CD4-positive, alpha-beta memory T cell (primary cell): ENCODE measurements around the gene HAS3. TPM values are rescaled to one million over a fixed set of nuclear protein-coding genes. Genes with fewer than 3 reads are reported as not detected.
"Not testable (repeated sequence)": the region's sequence is repeated elsewhere in the genome, so short reads cannot be mapped to it uniquely, and the experiment has no call there.

ENCODE experiments used
- CTCF ChIA-PET: fragments of 350-600 bp; sonication (Branson Sonifier 250); formaldehyde crosslinking; loops from one replicate; lab custom pipeline; 2021; ENCODE audit warnings: inconsistent platforms; ENCODE audit not compliant: partially characterized antibody; lab: Charles Lee
- POLR2A ChIA-PET: fragments of 350-600 bp; sonication (Branson Sonifier 250); formaldehyde crosslinking; loops from one replicate; lab custom pipeline; 2021; ENCODE audit not compliant: partially characterized antibody; lab: Charles Lee
- DNase-seq, 5 donors: peaks; one replicate each; pipeline versions ENCODE4 v3.0.0 to v3.0.0-alpha.2; 2020 to 2022; ENCODE audit warnings: mixed read lengths in 1 of 5
- H3K27ac ChIP-seq: one replicate; pipeline ENCODE4 v1.7.0; 2013; ENCODE audit warnings: low read depth, low read length
- H3K27me3 ChIP-seq: 2 replicates; pipeline ENCODE4 v1.7.0; 2013; ENCODE audit warnings: mild to moderate bottlenecking, low read length, moderate library complexity; ENCODE audit not compliant: insufficient read depth
- H3K36me3 ChIP-seq: 2 replicates; pipeline ENCODE4 v1.7.0; 2013; ENCODE audit warnings: mild to moderate bottlenecking, low read length, moderate library complexity; ENCODE audit not compliant: insufficient read depth
- H3K4me1 ChIP-seq: 2 replicates; pipeline ENCODE4 v1.7.0; 2013; ENCODE audit warnings: mild to moderate bottlenecking, low read length, moderate library complexity; ENCODE audit not compliant: insufficient read depth
- H3K4me3 ChIP-seq, 2 donors: one replicate each; pipeline ENCODE4 v1.7.0; 2013; ENCODE audit warnings: low read length in 2 of 2, mild to moderate bottlenecking in 1 of 2
- H3K9me3 ChIP-seq, 2 donors: one replicate each; pipeline ENCODE4 v1.7.0; 2013; ENCODE audit warnings: low read length in 2 of 2, control low read depth in 1 of 2; ENCODE audit not compliant: control insufficient read depth in 1 of 2
- H3K27ac Mint-ChIP-seq, 7 donors: one replicate each; pipeline ENCODE4 v1.8.0; 2020 to 2021; ENCODE audit warnings: mixed read lengths in 7 of 7, mild to moderate bottlenecking in 6 of 7, inconsistent platforms in 3 of 7, moderate library complexity in 3 of 7
- H3K27me3 Mint-ChIP-seq, 2 donors: one replicate each; pipeline ENCODE4 v1.8.0; 2020 to 2021; ENCODE audit warnings: mixed read lengths in 2 of 2
- H3K36me3 Mint-ChIP-seq, 2 donors: one replicate each; pipeline ENCODE4 v1.8.0; 2020 to 2021; ENCODE audit warnings: mixed read lengths in 2 of 2, inconsistent platforms in 1 of 2, mild to moderate bottlenecking in 1 of 2
- H3K4me1 Mint-ChIP-seq, 4 donors: one replicate each; pipeline ENCODE4 v1.8.0; 2020 to 2021; ENCODE audit warnings: mixed read lengths in 4 of 4, mild to moderate bottlenecking in 1 of 4
- H3K4me3 Mint-ChIP-seq, 8 donors: one replicate each; pipeline ENCODE4 v1.8.0; 2020 to 2021; ENCODE audit warnings: mixed read lengths in 8 of 8, mild to moderate bottlenecking in 7 of 8, moderate library complexity in 6 of 8, inconsistent platforms in 3 of 8
- H3K9me3 Mint-ChIP-seq, 8 donors: one replicate each; pipeline ENCODE4 v1.8.0; 2020 to 2021; ENCODE audit warnings: mixed read lengths in 8 of 8, mild to moderate bottlenecking in 5 of 8, inconsistent platforms in 3 of 8, moderate library complexity in 1 of 8
- intact Hi-C: fragments of 100-400 bp; cut with micrococcal nuclease; formaldehyde crosslinking; loops from one replicate; pipeline ENCODE4 v1.15.1; 2023
- polyA plus RNA-seq, 2 donors: library from polyadenylated mRNA; unstranded; fragments of 300-500 nt; fragmentation: Illumina TruSeq; gene quantifications; one replicate each; pipeline ENCODE4 v1.2.3, GENCODE V29; 2021
- total RNA-seq, 2 experiments: library from RNA; stranded (reverse); gene quantifications; one replicate each; pipeline ENCODE4 v1.2.3, GENCODE V29; 2021

Gene HAS3
- total and polyA plus RNA-seq, 4 experiments from 2014 or later, result 0.07 to 3.3 (median 2.7) TPM; not detected in 1

DNA sequence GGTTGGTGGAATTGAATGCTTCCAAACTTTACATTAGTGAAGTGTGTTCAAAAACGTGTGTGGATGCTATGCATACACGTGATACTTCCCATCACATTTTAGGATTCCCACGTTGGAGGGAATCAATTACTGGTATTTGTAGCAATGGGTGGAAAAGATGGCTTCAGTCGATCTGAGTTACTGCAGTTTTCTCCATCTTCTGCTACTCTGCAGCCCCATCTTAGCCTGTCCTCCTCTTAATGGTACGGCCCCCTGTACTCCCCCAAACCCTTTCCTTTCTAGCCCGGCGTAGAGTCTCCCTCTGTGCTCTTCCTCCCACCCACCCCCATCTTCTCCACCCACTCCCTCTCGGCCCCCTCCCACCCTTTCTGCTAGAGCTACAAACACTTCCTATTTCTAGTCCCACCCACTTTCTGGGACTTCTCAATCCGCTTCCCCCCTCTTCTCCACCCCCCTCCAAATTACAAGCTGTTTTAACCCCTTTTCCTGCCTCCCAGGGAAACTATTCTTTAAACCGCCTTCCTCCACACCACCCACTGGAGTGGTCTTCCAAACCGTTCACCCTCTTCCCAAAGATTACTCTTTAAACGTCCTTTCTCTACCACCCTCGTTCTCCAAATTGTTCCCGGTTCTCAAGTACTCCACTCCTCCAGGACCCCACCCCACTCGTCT is 25.9 kb downstream of the HAS3 start:
- Histone ChIP-seq H3K9me3 (no peaks in the 10 kb centered on the region), H3K27me3 (no peaks in the 10 kb centered on the region), H3K36me3 (no peaks in the 10 kb centered on the region), H3K27ac (peak overlapping the region; percentile 90), H3K4me1 (peaks cover 35% of the 10 kb centered on the region), H3K4me3 (peak overlapping the region; percentile 71 to 84)
- H3K4me3 Mint-ChIP-seq, result peak overlapping the region; percentile 91 to 96 (median 92)
- peak overlapping the region; percentile 92 to 98 (median 96) for H3K27ac Mint-ChIP-seq
- peaks cover 40 to 64% (median 53%) of the 10 kb centered on the region in 4 donors for H3K4me1 Mint-ChIP-seq
- H3K36me3 Mint-ChIP-seq, result peaks cover 7 to 41% of the 10 kb centered on the region in 2 donors
- no peaks in the 10 kb centered on the region for H3K27me3 Mint-ChIP-seq
- intact Hi-C loops, result no loop called here
- H3K9me3 Mint-ChIP-seq, result no peaks in the 10 kb centered on the region
- CTCF ChIA-PET, result no interaction called here
- POLR2A ChIA-PET, result interaction anchor here (1.4 to 2.1 kb wide), 2 partner anchors 209 to 255 kb away, joined by 3 to 7 read pairs; partner anchors contain the start of gene TERF2
- DNase-seq, result peak in 1 of 5 donors; percentile 50

DNA sequence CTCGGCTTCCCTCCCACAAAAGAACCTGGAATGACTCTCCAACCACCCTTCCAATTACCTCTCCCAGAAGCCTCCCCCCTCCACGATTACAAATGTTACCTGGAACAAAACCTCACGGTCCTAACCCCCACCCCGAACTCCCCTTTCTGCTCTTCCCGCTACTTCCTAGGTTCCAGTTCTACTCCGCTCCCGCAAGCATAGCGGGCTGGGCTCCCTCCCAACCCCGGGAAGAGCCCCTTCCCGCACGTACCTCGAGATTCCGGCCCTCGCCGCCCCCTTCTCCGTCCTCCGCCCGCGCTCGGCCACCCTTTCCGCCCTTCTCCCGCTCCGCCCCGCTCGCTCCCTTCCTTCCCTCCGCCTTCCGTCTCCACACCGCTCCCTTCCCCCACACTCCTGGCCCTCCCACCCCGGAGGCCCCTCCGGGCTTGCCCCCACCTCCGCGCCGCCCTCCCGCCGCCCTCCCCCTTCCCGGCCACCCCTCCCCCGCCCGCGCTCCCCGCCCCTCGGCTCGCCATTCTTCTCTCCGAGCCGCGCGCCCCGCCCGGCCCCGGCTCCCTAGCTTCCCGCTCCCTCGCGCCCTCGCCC is 26.5 kb downstream of the HAS3 start:
- H3K27me3 ChIP-seq, result no peaks in the 10 kb centered on the region
- H3K4me3 ChIP-seq, result peak overlapping the region; percentile 71 to 84
- Mint-ChIP-seq H3K36me3 (peaks cover 7 to 41% of the 10 kb centered on the region in 2 donors), H3K27me3 (no peaks in the 10 kb centered on the region), H3K9me3 (no peaks in the 10 kb centered on the region), H3K4me3 (peak overlapping the region; percentile 91 to 96 (median 94)), H3K27ac (peak overlapping the region; percentile 92 to 98 (median 96)), H3K4me1 (peaks cover 37 to 63% (median 51%) of the 10 kb centered on the region in 4 donors)
- CTCF ChIA-PET, result interaction anchor here (2.7 kb wide), 1 partner anchor 8 kb away, joined by 20 read pairs; no protein-coding TSS in a partner anchor
- peak overlapping the region; percentile 90 for H3K27ac ChIP-seq
- DNase-seq, result peak in 1 of 5 donors; percentile 79
- H3K36me3 ChIP-seq, result peaks cover 6% of the 10 kb centered on the region
- POLR2A ChIA-PET, result interaction anchor here (0.9 to 2.1 kb wide), 8 partner anchors 9 to 434 kb away, joined by 3 to 17 read pairs (median 7); partner anchors contain the start of genes NFAT5, PDF, SNTB2 and TERF2
- no peaks in the 10 kb centered on the region for H3K9me3 ChIP-seq
- H3K4me1 ChIP-seq, result peaks cover 35% of the 10 kb centered on the region
- intact Hi-C loops, result loop anchor here (2.0 kb wide), 1 partner anchor 55 kb away; the partner anchor contains the start of gene SNTB2

DNA sequence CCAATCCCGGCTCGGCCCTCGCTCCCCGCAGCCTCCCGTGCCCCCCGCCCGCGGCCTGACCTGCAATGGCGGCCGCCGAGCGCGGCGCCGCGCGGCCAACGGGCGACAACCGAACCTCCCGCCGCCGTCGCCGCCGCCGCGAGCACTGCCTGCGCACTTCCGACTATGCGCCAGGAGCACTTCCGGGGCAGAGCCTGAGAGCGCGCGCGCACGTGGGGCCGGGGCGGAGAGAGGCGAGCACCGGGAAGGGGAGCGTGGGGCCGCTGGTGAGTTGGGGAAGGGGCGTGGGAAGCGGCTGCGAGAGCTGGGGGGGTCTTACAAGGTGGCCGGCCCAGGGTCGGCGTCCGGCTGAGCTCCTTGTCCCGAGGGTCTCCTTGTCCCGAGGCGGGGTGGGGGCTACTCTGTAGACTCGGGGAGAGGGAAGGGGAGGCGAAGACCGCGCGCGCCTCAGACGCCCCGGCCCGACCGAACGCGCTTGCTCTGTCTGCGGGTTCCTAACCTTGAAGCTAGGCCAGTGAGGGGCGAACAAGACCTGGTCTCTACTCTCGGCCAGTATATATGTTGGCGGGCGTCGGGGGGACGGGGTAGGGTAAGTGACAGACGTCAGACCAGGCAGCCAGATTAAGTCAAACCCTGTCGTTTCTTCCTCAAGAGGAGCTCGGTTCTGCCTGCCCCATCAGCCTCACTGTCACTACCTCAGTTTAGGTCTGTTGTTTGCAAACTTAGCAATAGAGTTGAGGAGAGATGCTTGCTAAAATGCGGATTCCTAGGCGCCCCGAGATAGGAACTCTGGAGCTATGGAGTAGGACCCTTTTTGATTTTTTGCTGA is 27.2 kb downstream of the HAS3 start, which contains the start of the genes CHTF8 and UTP4:
TSS of gene CHTF8 (minus strand) at position 165 of the 829 bp plus-strand sequence. CDS start 11,130 bp downstream, outside the sequence.
TSS of gene UTP4 (plus strand) at position 226 of the 829 bp plus-strand sequence. CDS start 811 bp downstream, outside the sequence.
- Mint-ChIP-seq H3K9me3 (no peaks in the 10 kb centered on the region), H3K27ac (peak within 1 kb of the TSS; percentile 92 to 98 (median 96)), H3K36me3 (peaks cover 8 to 42% of the 10 kb centered on the region in 2 donors), H3K4me3 (peak within 1 kb of the TSS; percentile 93 to 96 (median 95)), H3K4me1 (peaks cover 36 to 59% (median 50%) of the 10 kb centered on the region in 4 donors), H3K27me3 (no peaks in the 10 kb centered on the region)
- Histone ChIP-seq H3K27ac (peak within 1 kb of the TSS; percentile 90), H3K36me3 (peaks cover 10% of the 10 kb centered on the region), H3K27me3 (no peaks in the 10 kb centered on the region), H3K9me3 (no peaks in the 10 kb centered on the region), H3K4me1 (peaks cover 35% of the 10 kb centered on the region), H3K4me3 (peak within 1 kb of the TSS; percentile 74 to 84)
- ChIA-PET POLR2A (interaction anchor here (0.7 to 2.1 kb wide), 14 partner anchors 9 to 603 kb away, joined by 3 to 17 read pairs (median 3); partner anchors contain the start of genes NFAT5, PDF, SNTB2 and TERF2), CTCF (interaction anchor here (0.8 to 2.7 kb wide), 4 partner anchors 8 to 56 kb away, joined by 3 to 20 read pairs (median 4); no protein-coding TSS in a partner anchor)
- DNase-seq, result peak; percentile 86 to 89 (median 87)
- intact Hi-C loops, result loop anchor here (2.0 kb wide), 1 partner anchor 54 kb away; the partner anchor contains the start of gene SNTB2

DNA sequence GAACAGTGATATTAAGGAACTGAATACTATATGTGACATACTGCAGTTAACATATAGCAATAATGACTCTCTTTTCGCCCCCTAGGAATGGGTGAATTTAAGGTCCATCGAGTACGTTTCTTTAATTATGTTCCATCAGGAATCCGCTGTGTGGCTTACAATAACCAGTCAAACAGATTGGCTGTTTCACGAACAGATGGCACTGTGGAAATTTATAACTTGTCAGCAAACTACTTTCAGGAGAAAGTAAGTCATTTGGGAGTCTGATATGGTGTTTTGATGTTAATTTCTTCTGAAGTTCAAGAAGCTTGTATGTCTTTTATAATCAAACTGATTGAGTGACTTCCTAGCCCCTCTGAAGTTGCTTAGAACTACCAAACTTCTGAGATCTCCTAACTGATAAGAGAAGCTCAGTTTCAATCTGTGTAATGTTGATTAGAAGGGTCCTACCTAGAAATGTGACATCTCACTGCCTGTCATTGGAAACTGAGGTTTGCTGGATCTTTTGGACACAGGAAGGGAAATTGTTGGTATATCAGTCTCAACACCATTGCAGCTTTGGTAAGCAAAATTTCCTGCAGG is 28.0 kb downstream of the HAS3 start:
- DNase-seq, result no peak
- CTCF ChIA-PET, result interaction anchor here (0.8 to 2.7 kb wide), 4 partner anchors 9 to 55 kb away, joined by 3 to 20 read pairs (median 4); no protein-coding TSS in a partner anchor
- Mint-ChIP-seq H3K4me3 (peak overlapping the region; percentile 93 to 96 (median 95)), H3K36me3 (peaks cover 12 to 46% of the 10 kb centered on the region in 2 donors), H3K9me3 (no peaks in the 10 kb centered on the region), H3K27ac (peak overlapping the region; percentile 92 to 97 (median 96)), H3K27me3 (no peaks in the 10 kb centered on the region), H3K4me1 (peaks cover 36 to 59% (median 48%) of the 10 kb centered on the region in 4 donors)
- H3K4me3 ChIP-seq, result peak overlapping the region; percentile 74 to 84
- POLR2A ChIA-PET, result interaction anchor here (0.7 to 2.1 kb wide), 11 partner anchors 10 to 604 kb away, joined by 3 to 17 read pairs (median 4); partner anchors contain the start of gene SNTB2
- H3K27me3 ChIP-seq, result no peaks in the 10 kb centered on the region
- no peaks in the 10 kb centered on the region for H3K9me3 ChIP-seq
- H3K27ac ChIP-seq, result peak overlapping the region; percentile 90
- H3K36me3 ChIP-seq, result peaks cover 14% of the 10 kb centered on the region
- H3K4me1 ChIP-seq, result peaks cover 35% of the 10 kb centered on the region
- intact Hi-C loops, result loop anchor here (2.0 kb wide), 1 partner anchor 53 kb away; the partner anchor contains the start of gene SNTB2

DNA sequence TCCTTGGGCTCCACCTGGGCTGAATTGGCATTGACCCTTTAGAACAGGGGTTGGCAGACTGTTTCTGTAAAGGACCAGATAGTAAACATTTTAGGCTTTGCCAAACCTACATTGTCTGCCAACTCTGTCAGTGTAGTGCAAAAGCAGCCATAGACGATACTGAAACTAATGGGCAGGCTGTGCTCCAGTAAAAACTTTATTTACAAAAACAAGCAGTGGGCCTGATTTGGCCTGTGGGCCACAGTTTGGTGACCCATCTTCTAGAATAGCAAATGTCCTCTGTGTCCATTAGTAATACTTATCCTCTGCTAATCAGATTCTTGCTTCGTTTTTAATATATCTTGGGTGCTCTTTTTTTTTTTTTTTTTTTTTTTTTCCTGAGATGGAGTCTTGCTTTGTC is 33.2 kb downstream of the HAS3 start:
- Histone ChIP-seq H3K4me3 (no peak overlapping the region), H3K4me1 (peaks cover 8% of the 10 kb centered on the region), H3K36me3 (peaks cover 35% of the 10 kb centered on the region), H3K27ac (no peak overlapping the region), H3K27me3 (no peaks in the 10 kb centered on the region), H3K9me3 (no peaks in the 10 kb centered on the region)
- H3K4me3 Mint-ChIP-seq, result no peak overlapping the region
- POLR2A ChIA-PET, result no interaction called here
- intact Hi-C loops, result no loop called here
- no peaks in the 10 kb centered on the region for H3K27me3 Mint-ChIP-seq
- H3K9me3 Mint-ChIP-seq, result no peaks in the 10 kb centered on the region
- DNase-seq, result no peak
- no peak overlapping the region for H3K27ac Mint-ChIP-seq
- H3K36me3 Mint-ChIP-seq, result peaks cover 38 to 65% of the 10 kb centered on the region in 2 donors
- H3K4me1 Mint-ChIP-seq, result peaks cover 13 to 26% (median 19%) of the 10 kb centered on the region in 4 donors
- CTCF ChIA-PET, result no interaction called here

DNA sequence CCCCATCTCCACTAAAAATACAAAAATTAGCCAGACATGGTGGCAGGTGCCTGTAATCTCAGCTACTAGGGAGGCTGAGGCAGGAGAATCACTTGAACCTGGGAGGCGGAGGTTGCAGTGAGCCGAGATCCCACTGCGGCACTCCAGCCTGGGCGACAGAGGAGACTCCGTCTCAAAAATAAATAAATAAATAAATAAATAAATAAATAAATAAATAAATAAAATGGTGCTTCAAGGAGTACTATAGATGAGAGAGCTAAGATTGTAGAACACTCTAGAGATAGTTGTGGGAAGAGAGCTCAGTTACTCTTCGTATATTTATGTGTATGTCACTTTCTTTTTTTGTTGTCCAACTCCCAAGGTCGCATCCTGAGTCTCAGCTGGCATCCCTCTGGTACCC is 34.0 kb downstream of the HAS3 start:
- H3K27ac Mint-ChIP-seq, H3K9me3 Mint-ChIP-seq, POLR2A ChIA-PET, intact Hi-C loops, H3K9me3 ChIP-seq, H3K4me1 ChIP-seq, H3K27ac ChIP-seq, H3K27me3 Mint-ChIP-seq, DNase-seq, H3K4me3 Mint-ChIP-seq, H3K27me3 ChIP-seq, H3K4me3 ChIP-seq: not testable (repeated sequence)
- Mint-ChIP-seq H3K36me3 (peaks cover 41 to 63% of the 10 kb centered on the region in 2 donors), H3K4me1 (peaks cover 5 to 18% (median 12%) of the 10 kb centered on the region in 4 donors)
- peaks cover 39% of the 10 kb centered on the region for H3K36me3 ChIP-seq
- CTCF ChIA-PET, result interaction anchor here (0.6 to 2.6 kb wide), 2 partner anchors 16 to 146 kb away, joined by 4 to 10 read pairs; no protein-coding TSS in a partner anchor
